GM19452 (cell line): ENCODE results near the gene ASPDH.

Experiments
- ATAC-seq: cut with Tn5 transposase; IDR thresholded peaks from one replicate; pipeline ENCODE4 v1.9.1; 2021; ENCODE audit not compliant: unreplicated experiment

ASPDH gene

GRCh38 chr19:50513746-50514345 is at the start of gene ASPDH:
Gene ASPDH (minus strand): TSS chr19:50513913. CDS start chr19:50513823, 90 bp downstream.
- ATAC-seq = no peak

- ATAC-seq = no peak
These were observed 49.3 kb upstream of the ASPDH start for GRCh38 chr19:50562996-50563395.

GRCh38 chr19:50562329-50562728 is 48.6 kb upstream of the ASPDH start:
- ATAC-seq = no peak

GRCh38 chr19:50559636-50560035 is 45.9 kb upstream of the ASPDH start:
- no peak for ATAC-seq

GRCh38 chr19:50558449-50558848 is 44.7 kb upstream of the ASPDH start:
- no peak for ATAC-seq

- ATAC-seq = no peak
These were observed 44.3 kb upstream of the ASPDH start for GRCh38 chr19:50558039-50558438.

- ATAC-seq = no peak
These were observed 43.4 kb upstream of the ASPDH start for GRCh38 chr19:50557009-50557613.

GRCh38 chr19:50556282-50557008 is 42.7 kb upstream of the ASPDH start:
- ATAC-seq = no peak

- ATAC-seq = no peak
These were observed 42.0 kb upstream of the ASPDH start for GRCh38 chr19:50555450-50556281.

- no peak for ATAC-seq
These were observed 41.3 kb upstream of the ASPDH start for GRCh38 chr19:50555033-50555432.

GRCh38 chr19:50554212-50554611 is 40.5 kb upstream of the ASPDH start:
- no peak for ATAC-seq

GRCh38 chr19:50553134-50553703 is 39.5 kb upstream of the ASPDH start:
- no peak for ATAC-seq

- no peak for ATAC-seq
These were observed 38.8 kb upstream of the ASPDH start for GRCh38 chr19:50552540-50552939.

GRCh38 chr19:50551715-50552187 is 38.0 kb upstream of the ASPDH start:
- ATAC-seq = no peak

- no peak for ATAC-seq
These were observed 37.5 kb upstream of the ASPDH start for GRCh38 chr19:50551034-50551714.

GRCh38 chr19:50550594-50550966 is 36.9 kb upstream of the ASPDH start:
- ATAC-seq = no peak

- ATAC-seq = no peak
These were observed 36.3 kb upstream of the ASPDH start for GRCh38 chr19:50549927-50550593.

GRCh38 chr19:50549059-50549926 is 35.6 kb upstream of the ASPDH start:
- ATAC-seq = no peak
